ENCODE results near the gene NBAS. TPM values are rescaled to one million over a fixed set of nuclear protein-coding genes. Genes with fewer than 3 reads are reported as not detected.
"Not testable (repeated sequence)": the region's sequence is repeated elsewhere in the genome, so short reads cannot be mapped to it uniquely, and the experiment has no call there.

NBAS gene
- total and polyA plus RNA-seq, 7 donors: 19.5 to 52.8 (median 27.0) TPM

DNA sequence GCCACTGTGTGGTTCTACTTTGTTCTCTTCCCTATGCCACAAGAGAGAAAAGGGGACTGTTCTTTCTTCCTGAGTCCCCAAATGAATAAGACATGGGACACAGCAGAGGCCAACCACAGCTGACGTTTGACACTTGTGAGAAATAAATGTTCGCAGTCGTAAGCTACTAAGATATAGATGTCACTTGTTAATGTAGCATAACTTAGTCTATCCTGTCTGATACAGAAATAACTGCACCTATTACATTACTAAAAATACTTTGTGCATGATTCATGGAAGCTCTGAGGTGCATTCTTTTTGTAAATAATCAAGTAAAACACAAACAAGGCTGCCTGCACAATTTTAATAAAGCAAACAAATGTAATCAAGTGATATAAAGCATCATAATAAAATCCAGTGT, 148.8 kb downstream of the NBAS start:
- Histone ChIP-seq H3K36me3 (ENCODE audit: insufficient read depth in 1 of 2, low read depth in 1 of 2) (peaks cover 0 to 39% of the 10 kb centered on the region in 2 donors), H3K4me1 (peaks cover 10% of the 10 kb centered on the region), H3K4me3 (no peak overlapping the region), H3K27me3 (ENCODE audit: insufficient read depth in 3 of 3, low read length in 2 of 3) (no peaks in the 10 kb centered on the region), H3K27ac (peak overlapping the region; percentile 48), H3K9me3 (no peaks in the 10 kb centered on the region)
- no peak for DNase-seq
- peak; percentile 54 to 71 (median 62) for ATAC-seq
- intact Hi-C loops (cut with DNase I): no loop called here
- WGBS, 3 donors: 29 to 64% (median 42%) methylated on average over 3 of the region's 3 CpGs
- TF ChIP-seq, protein P1, sequence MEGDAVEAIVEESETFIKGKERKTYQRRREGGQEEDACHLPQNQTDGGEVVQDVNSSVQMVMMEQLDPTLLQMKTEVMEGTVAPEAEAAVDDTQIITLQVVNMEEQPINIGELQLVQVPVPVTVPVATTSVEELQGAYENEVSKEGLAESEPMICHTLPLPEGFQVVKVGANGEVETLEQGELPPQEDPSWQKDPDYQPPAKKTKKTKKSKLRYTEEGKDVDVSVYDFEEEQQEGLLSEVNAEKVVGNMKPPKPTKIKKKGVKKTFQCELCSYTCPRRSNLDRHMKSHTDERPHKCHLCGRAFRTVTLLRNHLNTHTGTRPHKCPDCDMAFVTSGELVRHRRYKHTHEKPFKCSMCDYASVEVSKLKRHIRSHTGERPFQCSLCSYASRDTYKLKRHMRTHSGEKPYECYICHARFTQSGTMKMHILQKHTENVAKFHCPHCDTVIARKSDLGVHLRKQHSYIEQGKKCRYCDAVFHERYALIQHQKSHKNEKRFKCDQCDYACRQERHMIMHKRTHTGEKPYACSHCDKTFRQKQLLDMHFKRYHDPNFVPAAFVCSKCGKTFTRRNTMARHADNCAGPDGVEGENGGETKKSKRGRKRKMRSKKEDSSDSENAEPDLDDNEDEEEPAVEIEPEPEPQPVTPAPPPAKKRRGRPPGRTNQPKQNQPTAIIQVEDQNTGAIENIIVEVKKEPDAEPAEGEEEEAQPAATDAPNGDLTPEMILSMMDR (IDR thresholded peaks at IDR 0.05): no peak

DNA sequence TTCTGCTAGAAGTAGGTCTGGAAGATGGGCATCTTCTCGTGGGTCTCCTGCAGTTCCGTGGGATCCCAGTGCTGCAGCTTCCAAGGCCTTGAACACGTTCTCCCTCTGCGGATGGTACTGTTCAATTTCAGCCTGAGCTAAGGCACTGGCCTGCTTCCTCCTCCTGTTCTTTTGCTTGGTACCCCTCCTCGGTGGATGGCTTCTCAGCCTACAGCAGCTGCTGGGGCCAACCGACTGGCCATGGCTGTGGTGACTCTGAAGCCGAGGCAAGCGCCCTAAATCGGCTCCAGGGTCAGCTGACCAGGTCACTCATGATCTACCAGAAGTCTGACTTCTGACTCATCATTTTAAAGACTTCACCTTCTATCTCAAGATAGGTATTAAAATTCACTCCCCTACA, 150.2 kb downstream of the NBAS start:
- no peak overlapping the region for H3K27ac ChIP-seq
- H3K4me3 ChIP-seq: no peak overlapping the region
- H3K4me1 ChIP-seq: peaks cover 10% of the 10 kb centered on the region
- H3K36me3 ChIP-seq (ENCODE audit: insufficient read depth in 1 of 2, low read depth in 1 of 2): peaks cover 0 to 32% of the 10 kb centered on the region in 2 donors
- DNase-seq (no peak), ATAC-seq (no peak)
- intact Hi-C loops (cut with DNase I): no loop called here
- H3K9me3 ChIP-seq: no peaks in the 10 kb centered on the region
- TF ChIP-seq, protein P1 (IDR thresholded peaks at IDR 0.05): no peak
- no peaks in the 10 kb centered on the region for H3K27me3 ChIP-seq (ENCODE audit: insufficient read depth in 3 of 3, low read length in 2 of 3)
- WGBS, 3 donors: 97 to 100% (median 97%) methylated on average over 9 of the region's 9 CpGs

DNA sequence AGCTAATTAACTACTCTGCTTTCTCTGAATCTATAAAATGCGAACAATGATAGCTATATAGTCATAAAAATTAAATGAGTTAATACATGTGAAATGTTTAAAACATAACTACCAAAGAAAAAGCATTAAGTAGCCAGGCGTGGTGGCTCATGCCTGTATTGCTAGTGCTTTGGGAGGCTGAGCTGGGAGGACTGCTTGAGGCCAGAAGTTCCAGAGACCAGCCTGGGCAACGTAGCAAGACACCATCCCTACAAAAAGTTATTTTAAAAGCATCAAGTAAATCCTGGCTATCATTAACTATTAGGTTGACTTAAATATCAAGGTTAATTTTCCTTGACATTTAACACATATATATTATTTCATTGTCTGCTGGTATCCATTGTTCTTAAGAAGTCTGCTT, 152.4 kb downstream of the NBAS start:
- H3K36me3 ChIP-seq (ENCODE audit: insufficient read depth in 1 of 2, low read depth in 1 of 2): peaks cover 0 to 14% of the 10 kb centered on the region in 2 donors

DNA sequence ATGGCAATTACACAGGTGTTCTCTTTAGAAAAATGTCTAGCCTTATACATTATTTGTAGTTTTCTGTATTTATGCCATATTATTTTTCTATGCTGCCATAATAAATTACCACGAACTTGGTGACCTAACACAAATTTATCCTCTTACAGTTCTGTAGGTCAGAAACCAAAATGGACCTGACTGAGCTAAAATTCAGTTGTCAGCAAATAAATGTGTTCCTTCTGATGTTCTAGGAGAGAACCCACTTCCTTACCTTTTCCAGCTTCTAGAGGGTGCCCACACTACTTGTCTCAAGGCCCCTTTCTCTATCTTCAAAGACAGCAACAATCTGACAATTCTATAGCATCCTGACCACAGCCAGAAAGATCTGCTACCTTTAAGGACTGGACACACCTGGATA, 153.5 kb downstream of the NBAS start:
- Histone ChIP-seq H3K4me3 (no peak overlapping the region), H3K36me3 (ENCODE audit: insufficient read depth in 1 of 2, low read depth in 1 of 2) (peaks cover 0 to 14% of the 10 kb centered on the region in 2 donors), H3K27ac (no peak overlapping the region), H3K9me3 (no peaks in the 10 kb centered on the region), H3K4me1 (peaks cover 10% of the 10 kb centered on the region), H3K27me3 (ENCODE audit: insufficient read depth in 3 of 3, low read length in 2 of 3) (no peaks in the 10 kb centered on the region)
- DNase-seq: no peak
- no peak for ATAC-seq
- TF ChIP-seq, protein P1 (IDR thresholded peaks at IDR 0.05): no peak
- 88 to 97% (median 95%) methylated on average over 1 of the region's 1 CpG for WGBS, 3 donors
- intact Hi-C loops (cut with DNase I): no loop called here

More for the DNA sequence above, 152.4 kb downstream of the NBAS start:
- DNase-seq (no peak), ATAC-seq (no peak)
- intact Hi-C loops (cut with DNase I): no loop called here
- Histone ChIP-seq H3K27ac (no peak overlapping the region), H3K4me1 (peaks cover 10% of the 10 kb centered on the region), H3K4me3 (no peak overlapping the region), H3K27me3 (ENCODE audit: insufficient read depth in 3 of 3, low read length in 2 of 3) (no peaks in the 10 kb centered on the region), H3K9me3 (no peaks in the 10 kb centered on the region)
- WGBS, 3 donors: 98 to 99% (median 98%) methylated on average over 3 of the region's 3 CpGs
- TF ChIP-seq, protein P1 (IDR thresholded peaks at IDR 0.05): no peak

DNA sequence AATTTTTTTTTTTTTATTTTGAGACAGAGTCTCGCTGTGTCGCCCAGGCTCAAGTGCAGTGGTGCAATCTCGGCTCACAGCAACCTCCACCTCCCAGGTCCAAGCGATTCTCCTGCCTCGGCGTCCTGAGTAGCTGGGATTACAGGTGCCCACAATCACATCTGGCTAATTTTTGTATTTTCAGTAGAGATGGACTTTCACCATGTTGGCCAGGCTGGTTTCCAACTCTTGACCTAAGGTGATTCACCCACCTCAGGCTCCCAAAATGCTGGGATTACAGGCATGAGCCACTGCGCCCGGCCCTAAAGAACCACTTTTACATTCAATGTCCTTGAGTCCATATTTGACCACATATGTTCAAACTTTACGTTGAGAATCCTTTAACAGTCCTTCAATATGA, 156.6 kb downstream of the NBAS start:
- H3K27ac ChIP-seq; H3K27me3 ChIP-seq (ENCODE audit: insufficient read depth in 3 of 3, low read length in 2 of 3); intact Hi-C loops (cut with DNase I); DNase-seq; ATAC-seq; H3K4me3 ChIP-seq; H3K9me3 ChIP-seq; H3K4me1 ChIP-seq: not testable (repeated sequence)
- 98 to 99% (median 99%) methylated on average over 9 of the region's 9 CpGs for WGBS, 3 donors
- peaks cover 0 to 20% of the 10 kb centered on the region in 2 donors for H3K36me3 ChIP-seq (ENCODE audit: insufficient read depth in 1 of 2, low read depth in 1 of 2)

Measured in psoas muscle (tissue), 8 donors.